Measurements from ENCODE around the gene TNNC1. TPM values are rescaled to one million over a fixed set of nuclear protein-coding genes. Genes with fewer than 3 reads are reported as not detected.

TNNC1 gene
- total and polyA plus RNA-seq, 2 donors (not counting 3 experiments of a cell fraction or from before 2014, with no cell fraction given) = 0.12 TPM; not detected in 1

DNA sequence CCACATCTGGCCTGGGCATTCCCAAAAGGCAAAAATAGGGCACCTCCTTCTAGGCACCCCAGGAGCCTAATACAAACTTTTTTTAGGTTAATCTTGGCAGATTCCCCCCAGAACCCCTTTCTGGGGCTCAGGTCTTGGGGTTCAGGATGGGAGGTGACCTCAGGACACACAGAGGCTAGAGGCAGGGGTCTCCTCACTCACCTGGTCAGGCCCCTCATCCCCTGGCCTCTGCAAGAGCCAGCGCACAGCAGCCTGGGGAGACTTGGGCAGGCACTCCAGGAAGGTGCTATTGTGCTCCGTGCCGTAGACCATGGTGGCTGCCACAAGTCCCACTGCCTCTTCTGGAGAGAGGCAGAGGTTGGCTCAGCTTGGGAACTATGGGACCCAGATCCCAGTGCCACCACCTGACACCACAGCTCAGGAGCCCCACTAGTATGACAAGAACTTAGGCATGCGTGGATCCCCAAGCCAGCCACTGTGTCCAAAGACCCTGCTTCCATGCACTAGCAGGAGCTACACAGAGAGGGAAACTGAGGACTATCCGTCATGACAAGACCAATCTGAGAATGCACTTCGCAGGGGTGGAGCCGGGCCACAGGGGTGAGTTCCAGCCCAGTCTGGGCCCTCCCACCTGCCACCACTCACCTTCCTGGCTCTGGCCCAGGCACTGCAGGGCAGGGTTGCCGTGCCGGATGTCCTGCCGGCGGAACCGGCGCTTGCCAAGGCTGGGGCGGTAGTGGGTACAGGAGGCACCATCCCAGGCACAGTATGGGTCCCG lies 16.3 kb downstream of the TNNC1 start:
- no peak overlapping the region for H3K4me3 ChIP-seq (replicated peaks in 1 of 3; ENCODE audit: insufficient read depth in 1 of 3, low read depth in 1 of 3, low read length in 3 of 3)
- POLR2A ChIA-PET = no interaction called here
- H3K27ac ChIP-seq (ENCODE audit: insufficient read depth, low read depth, low read length) = no peak overlapping the region
- H3K9ac ChIP-seq (replicated peaks; ENCODE audit: extremely low read depth, insufficient read depth, low read length) = no peak overlapping the region
- TF ChIP-seq MYC (IDR thresholded peaks at IDR 0.05; ENCODE audit: low read depth, low read length) (no peak), GATA2 (IDR thresholded peaks at IDR 0.05; ENCODE audit: insufficient read depth, insufficient read length, low read depth, low read length) (no peak), JUN (IDR thresholded peaks at IDR 0.05; ENCODE audit: borderline replicate concordance, insufficient read depth, insufficient read length, low read depth) (no peak), POLR2AphosphoS5 (IDR thresholded peaks at IDR 0.05; ENCODE audit: insufficient read depth, low read depth, low read length) (no peak), POLR2A (IDR thresholded peaks at IDR 0.05; ENCODE audit: low read depth, low read length) (no peak), EZH2 (IDR thresholded peaks at IDR 0.05; ENCODE audit: borderline replicate concordance, low read depth, low read length, severe bottlenecking) (no peak), FOS (IDR thresholded peaks at IDR 0.05; ENCODE audit: borderline replicate concordance, insufficient read depth, low read length) (no peak)
- TF ChIP-seq, protein P1, sequence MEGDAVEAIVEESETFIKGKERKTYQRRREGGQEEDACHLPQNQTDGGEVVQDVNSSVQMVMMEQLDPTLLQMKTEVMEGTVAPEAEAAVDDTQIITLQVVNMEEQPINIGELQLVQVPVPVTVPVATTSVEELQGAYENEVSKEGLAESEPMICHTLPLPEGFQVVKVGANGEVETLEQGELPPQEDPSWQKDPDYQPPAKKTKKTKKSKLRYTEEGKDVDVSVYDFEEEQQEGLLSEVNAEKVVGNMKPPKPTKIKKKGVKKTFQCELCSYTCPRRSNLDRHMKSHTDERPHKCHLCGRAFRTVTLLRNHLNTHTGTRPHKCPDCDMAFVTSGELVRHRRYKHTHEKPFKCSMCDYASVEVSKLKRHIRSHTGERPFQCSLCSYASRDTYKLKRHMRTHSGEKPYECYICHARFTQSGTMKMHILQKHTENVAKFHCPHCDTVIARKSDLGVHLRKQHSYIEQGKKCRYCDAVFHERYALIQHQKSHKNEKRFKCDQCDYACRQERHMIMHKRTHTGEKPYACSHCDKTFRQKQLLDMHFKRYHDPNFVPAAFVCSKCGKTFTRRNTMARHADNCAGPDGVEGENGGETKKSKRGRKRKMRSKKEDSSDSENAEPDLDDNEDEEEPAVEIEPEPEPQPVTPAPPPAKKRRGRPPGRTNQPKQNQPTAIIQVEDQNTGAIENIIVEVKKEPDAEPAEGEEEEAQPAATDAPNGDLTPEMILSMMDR (IDR thresholded peaks at IDR 0.05; ENCODE audit: extremely low read depth in 1 of 2, insufficient read depth in 1 of 2, low read depth in 1 of 2, low read length in 2 of 2) = no peak
- TF ChIP-seq, protein P2, sequence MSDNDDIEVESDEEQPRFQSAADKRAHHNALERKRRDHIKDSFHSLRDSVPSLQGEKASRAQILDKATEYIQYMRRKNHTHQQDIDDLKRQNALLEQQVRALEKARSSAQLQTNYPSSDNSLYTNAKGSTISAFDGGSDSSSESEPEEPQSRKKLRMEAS (IDR thresholded peaks at IDR 0.05; ENCODE audit: insufficient read depth, insufficient read length) = no peak
- H3K36me3 ChIP-seq (ENCODE audit: control insufficient read depth in 2 of 2, extremely low read depth in 1 of 2, insufficient read depth in 2 of 2, low read length in 2 of 2) = peaks cover 0 to 20% of the 10 kb centered on the region in 2 experiments
- H3K27me3 ChIP-seq (ENCODE audit: control insufficient read depth in 2 of 2, insufficient read depth in 2 of 2, low read length in 2 of 2) = no peaks in the 10 kb centered on the region
- BruUV-seq (replicated peaks) = no TSS peak
- DNase-seq (ENCODE audit: low read depth, low spot score) = no peak
- H2AFZ ChIP-seq (ENCODE audit: low read depth, low read length) = no peak overlapping the region
- no peak overlapping the region for H3K4me2 ChIP-seq (ENCODE audit: insufficient read depth, low read length)
- H4K20me1 ChIP-seq (replicated peaks; ENCODE audit: control insufficient read depth, extremely low read depth, insufficient read depth, low read length) = no peaks in the 10 kb centered on the region
- H3K9me1 ChIP-seq (replicated peaks; ENCODE audit: control insufficient read depth, extremely low read depth, insufficient read depth, low read length) = no peaks in the 10 kb centered on the region
- dilution Hi-C loops (cut with MboI; ENCODE audit: extremely low pct_ligation_motif_present, low sequenced_read_pairs) (no loop called here), intact Hi-C loops (cut with micrococcal nuclease) (no loop called here)
- H3K79me2 ChIP-seq (ENCODE audit: control insufficient read depth, insufficient read depth, low read length) = no peaks in the 10 kb centered on the region
- peaks cover 5% of the 10 kb centered on the region for H3K4me1 ChIP-seq (ENCODE audit: control insufficient read depth, extremely low read depth, insufficient read depth, low read length)
- no peaks in the 10 kb centered on the region for H3K9me3 ChIP-seq (replicated peaks; ENCODE audit: control insufficient read depth, insufficient read depth, low read length)
- no peak for FAIRE-seq
- CTCF ChIA-PET = interaction anchor here (4.6 kb wide), 1 partner anchor 9 kb away, joined by 24 read pairs; the partner anchor contains the start of gene SEMA3G

Measured in endothelial cell of umbilical vein (primary cell).